RPMI8226 (cell line): Measurements from ENCODE around the gene ACVR2A.

Experiments used
- DNase-seq: peaks from one replicate; pipeline ENCODE4 v3.0.0-alpha.2; 2015

ACVR2A gene

DNA sequence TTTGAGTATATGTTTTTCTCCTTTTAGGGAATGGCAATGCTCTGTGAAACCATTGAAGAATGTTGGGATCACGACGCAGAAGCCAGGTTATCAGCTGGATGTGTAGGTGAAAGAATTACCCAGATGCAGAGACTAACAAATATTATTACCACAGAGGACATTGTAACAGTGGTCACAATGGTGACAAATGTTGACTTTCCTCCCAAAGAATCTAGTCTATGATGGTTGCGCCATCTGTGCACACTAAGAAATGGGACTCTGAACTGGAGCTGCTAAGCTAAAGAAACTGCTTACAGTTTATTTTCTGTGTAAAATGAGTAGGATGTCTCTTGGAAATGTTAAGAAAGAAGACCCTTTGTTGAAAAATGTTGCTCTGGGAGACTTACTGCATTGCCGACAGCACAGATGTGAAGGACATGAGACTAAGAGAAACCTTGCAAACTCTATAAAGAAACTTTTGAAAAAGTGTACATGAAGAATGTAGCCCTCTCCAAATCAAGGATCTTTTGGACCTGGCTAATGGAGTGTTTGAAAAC lies 82.3 kb downstream of the ACVR2A start:
- DNase-seq, result no peak

DNA sequence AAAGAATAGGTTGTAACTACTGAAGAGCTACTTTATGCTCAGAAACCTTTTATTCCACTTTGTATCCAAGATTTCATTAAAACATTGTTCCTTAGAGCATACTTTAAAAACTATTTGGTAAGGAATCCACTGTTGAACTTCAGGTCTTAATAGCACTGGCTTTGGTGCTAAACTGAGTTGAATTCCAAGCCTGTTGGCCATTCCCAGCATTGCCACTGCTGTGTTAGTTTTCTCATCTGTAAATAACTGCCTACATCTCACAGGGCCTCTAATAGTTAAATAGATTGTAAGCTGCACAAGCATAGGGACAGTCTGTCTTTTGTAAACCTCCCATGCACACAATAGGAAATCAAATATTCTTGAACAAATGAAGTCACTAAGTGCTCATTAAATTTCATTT lies 89.1 kb downstream of the ACVR2A start:
- DNase-seq, result no peak

GRCh38 chr2:147934881-147935620 lies 90.2 kb downstream of the ACVR2A start:
- no peak for DNase-seq

DNA sequence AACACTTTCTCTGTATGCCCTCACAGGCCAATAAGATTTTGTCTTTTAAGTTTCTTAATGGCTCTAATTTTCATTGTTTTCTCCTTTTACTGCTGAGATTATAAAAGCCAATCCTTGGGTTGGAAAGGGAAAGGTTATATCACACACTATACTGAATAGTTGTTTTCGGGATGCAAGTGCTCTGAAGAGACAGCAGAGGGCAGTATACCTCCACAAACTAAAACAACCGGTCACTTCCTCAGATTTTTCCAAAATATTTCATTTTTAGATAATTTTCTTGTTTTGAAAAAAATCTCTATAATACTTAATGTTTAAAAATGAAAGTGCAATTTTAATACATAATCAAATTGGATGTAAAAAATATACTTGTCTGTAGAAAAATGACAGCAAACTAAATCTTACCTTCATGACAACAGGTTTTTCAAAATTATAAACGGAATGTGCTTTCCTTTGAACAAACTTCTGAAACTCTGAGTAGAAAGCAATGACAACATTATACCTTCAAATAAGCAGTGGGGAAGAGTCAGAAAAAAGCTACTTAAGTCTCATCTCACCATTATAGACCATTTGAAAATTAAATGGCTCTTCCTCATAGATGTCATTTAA lies 93.0 kb downstream of the ACVR2A start:
- peak; percentile 27 for DNase-seq

DNA sequence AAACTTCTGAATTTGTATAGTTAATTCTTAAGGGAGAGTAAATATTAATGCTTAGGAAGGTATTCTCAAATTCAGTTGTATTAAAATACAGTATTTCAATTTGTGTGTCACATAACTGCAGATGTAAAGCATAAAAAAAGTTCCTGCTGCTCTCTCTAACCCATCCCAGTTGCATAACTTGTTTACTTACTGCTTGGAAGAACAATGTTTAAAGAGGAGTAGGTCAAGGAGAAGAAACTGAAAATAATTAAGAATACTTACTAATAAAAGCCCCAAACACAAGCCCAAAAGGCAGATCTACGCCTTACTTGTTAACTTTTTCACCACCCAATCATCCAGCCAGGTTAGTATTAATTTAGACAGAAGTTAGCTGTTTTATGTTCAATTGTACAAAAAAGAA lies 94.5 kb downstream of the ACVR2A start:
- DNase-seq, result no peak

DNA sequence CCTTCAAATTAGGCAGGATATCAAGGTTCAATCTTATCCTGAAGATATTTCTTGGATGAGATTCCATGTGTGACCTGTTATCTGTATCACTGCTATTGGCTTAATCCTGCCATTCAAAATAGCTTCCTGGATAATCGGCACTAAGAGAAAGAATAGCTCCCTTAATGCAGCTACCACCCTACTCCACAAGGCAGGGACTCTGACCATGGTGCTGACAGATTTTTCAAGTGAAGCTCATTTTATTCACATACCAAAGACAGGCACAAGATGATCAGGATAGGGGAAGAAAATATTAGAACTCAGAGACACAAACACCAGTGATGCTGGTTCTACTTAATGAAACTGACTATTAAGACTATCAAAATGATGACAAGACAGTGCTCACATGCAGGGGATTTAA lies 100.8 kb downstream of the ACVR2A start:
- DNase-seq, result no peak

GRCh38 chr2:147952118-147952517 lies 107.3 kb downstream of the ACVR2A start:
- no peak for DNase-seq

- no peak for DNase-seq
These were observed 123.7 kb downstream of the ACVR2A start for GRCh38 chr2:147968571-147968970.

GRCh38 chr2:147976102-147976501 lies 131.3 kb downstream of the ACVR2A start:
- DNase-seq, result no peak

DNA sequence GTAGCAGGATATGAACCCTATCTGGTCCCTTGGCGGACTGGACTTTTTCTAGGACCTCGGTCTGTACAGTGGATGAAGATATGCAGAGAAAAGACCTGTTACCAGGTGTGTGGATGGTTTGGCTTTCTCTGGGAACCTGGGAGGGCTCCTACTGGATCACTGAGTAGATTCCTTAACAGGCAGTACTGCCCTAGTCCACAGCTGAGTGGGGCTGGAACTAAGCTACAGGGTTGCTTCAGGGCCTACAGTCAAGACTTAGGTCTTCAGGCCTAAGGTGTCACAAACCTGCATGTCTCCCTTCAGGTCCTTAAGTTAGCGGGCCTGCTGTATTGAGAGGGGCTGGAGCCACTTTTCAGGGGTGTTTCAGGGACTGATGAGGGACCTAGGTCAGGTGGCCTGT lies 132.8 kb downstream of the ACVR2A start:
- no peak for DNase-seq
